Measurements from ENCODE around the gene RNF32. TPM values are rescaled to one million over a fixed set of nuclear protein-coding genes. Genes with fewer than 3 reads are reported as not detected.
"Not testable (repeated sequence)": the region's sequence is repeated elsewhere in the genome, so short reads cannot be mapped to it uniquely, and the experiment has no call there.

RNF32 gene
- total RNA-seq, 2 donors from 2014 or later, result 2.4 to 7.3 TPM

DNA sequence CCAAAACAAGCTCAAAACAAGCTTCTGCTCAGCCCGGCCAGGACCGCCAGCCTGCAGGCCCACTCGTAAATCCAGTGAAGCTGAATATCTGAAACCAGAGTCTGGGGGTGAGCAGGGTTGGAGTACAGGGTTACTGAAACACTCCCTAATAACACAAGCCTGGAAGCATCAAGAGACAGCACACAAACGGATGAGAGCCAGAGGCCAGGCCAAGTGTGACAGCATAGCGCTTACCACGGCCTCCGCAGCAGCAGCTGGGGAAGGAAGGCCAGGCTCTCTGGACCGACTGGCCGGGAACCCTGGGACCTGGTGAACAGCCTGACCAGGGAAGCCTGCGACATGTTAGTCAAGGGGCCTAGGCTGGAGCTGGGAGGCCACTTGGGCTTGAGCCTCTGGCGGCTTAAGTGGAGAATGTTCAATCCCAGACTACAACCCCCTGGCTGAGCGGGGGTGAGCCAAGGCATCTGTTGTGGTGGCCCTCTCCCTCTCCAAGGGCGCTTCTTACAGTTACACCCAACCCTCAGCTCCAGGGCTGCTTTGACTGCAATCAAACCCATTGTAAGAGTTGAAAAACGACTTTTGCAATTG lies 21.7 kb upstream of the RNF32 start:
- H3K27ac ChIP-seq, result no peak overlapping the region
- H3K36me3 ChIP-seq, result no peaks in the 10 kb centered on the region
- intact Hi-C loops (cut with DNase I), result no loop called here
- no peak for TF ChIP-seq POLR2A (IDR thresholded peaks at IDR 0.05)
- TF ChIP-seq, protein P1, sequence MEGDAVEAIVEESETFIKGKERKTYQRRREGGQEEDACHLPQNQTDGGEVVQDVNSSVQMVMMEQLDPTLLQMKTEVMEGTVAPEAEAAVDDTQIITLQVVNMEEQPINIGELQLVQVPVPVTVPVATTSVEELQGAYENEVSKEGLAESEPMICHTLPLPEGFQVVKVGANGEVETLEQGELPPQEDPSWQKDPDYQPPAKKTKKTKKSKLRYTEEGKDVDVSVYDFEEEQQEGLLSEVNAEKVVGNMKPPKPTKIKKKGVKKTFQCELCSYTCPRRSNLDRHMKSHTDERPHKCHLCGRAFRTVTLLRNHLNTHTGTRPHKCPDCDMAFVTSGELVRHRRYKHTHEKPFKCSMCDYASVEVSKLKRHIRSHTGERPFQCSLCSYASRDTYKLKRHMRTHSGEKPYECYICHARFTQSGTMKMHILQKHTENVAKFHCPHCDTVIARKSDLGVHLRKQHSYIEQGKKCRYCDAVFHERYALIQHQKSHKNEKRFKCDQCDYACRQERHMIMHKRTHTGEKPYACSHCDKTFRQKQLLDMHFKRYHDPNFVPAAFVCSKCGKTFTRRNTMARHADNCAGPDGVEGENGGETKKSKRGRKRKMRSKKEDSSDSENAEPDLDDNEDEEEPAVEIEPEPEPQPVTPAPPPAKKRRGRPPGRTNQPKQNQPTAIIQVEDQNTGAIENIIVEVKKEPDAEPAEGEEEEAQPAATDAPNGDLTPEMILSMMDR (IDR thresholded peaks at IDR 0.05), result no peak
- TF ChIP-seq POLR2AphosphoS5 (IDR thresholded peaks at IDR 0.05), result no peak
- H3K4me1 ChIP-seq (replicated peaks), result peaks cover 5% of the 10 kb centered on the region
- H3K27me3 ChIP-seq (replicated peaks; ENCODE audit: insufficient read depth), result no peaks in the 10 kb centered on the region
- no peaks in the 10 kb centered on the region for H3K9me3 ChIP-seq
- 88% methylated on average over 13 of the region's 14 CpGs for WGBS
- no peak overlapping the region for H3K4me3 ChIP-seq
- DNase-seq (ENCODE audit: low spot score), result no peak

- H3K36me3 ChIP-seq; DNase-seq (ENCODE audit: low spot score); H3K9me3 ChIP-seq; H3K4me1 ChIP-seq (replicated peaks); H3K27ac ChIP-seq; intact Hi-C loops (cut with DNase I); H3K4me3 ChIP-seq; H3K27me3 ChIP-seq (replicated peaks; ENCODE audit: insufficient read depth): not testable (repeated sequence)
- WGBS, result 95% methylated on average over 13 of the region's 13 CpGs
Observed at GRCh38 chr7:156619488-156620290, 20.9 kb upstream of the RNF32 start.

DNA sequence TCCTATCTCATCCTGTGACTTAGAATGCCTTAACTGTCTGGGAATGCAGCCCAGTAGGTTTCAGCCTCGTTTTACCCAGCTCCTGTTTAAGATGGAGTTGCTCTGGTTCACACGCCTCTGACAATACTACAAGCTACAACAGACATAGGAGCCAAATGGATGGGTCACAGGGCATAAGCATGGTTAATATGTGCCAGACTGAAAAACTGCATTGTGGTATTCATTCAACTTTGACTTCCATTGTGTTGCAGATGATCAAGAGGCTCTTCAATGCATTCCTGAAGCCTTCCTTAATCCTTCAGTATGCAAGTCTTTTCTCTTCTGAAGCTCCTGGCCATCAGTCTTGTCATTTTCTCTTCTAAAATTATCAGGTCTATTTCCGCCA lies 20.3 kb upstream of the RNF32 start:
- no peak for TF ChIP-seq POLR2A (IDR thresholded peaks at IDR 0.05)
- TF ChIP-seq POLR2AphosphoS5 (IDR thresholded peaks at IDR 0.05), result no peak
- TF ChIP-seq, protein P1 (IDR thresholded peaks at IDR 0.05), result no peak
- no peaks in the 10 kb centered on the region for H3K27me3 ChIP-seq (replicated peaks; ENCODE audit: insufficient read depth)
- DNase-seq (ENCODE audit: low spot score), result no peak
- peaks cover 3% of the 10 kb centered on the region for H3K4me1 ChIP-seq (replicated peaks)
- whole genome bisulfite sequencing, result 83% methylated on average over 3 of the region's 3 CpGs
- H3K36me3 ChIP-seq, result no peaks in the 10 kb centered on the region
- H3K9me3 ChIP-seq, result no peaks in the 10 kb centered on the region
- no peak overlapping the region for H3K4me3 ChIP-seq
- intact Hi-C loops (cut with DNase I), result no loop called here
- H3K27ac ChIP-seq, result no peak overlapping the region

DNA sequence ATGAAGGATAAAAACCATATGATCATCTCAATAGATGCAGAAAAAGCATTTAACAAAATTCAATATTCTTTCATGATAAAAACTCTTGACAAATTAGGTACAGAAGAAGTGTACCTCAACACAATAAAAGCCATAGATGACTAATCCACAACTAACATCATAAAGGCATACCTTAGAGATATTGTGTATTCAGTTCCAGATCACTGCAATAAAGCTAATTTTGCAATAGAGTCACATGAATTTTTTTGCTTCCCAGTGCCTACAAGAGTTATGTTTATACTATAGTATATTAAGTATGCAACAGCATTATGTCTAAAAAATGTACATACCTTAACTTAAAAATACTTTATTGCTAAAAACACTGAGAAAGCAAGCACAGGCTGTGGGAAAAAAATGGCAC lies 18.9 kb upstream of the RNF32 start:
- intact Hi-C loops (cut with DNase I), result no loop called here
- no peak for DNase-seq (ENCODE audit: low spot score)
- H3K9me3 ChIP-seq, result no peaks in the 10 kb centered on the region

DNA sequence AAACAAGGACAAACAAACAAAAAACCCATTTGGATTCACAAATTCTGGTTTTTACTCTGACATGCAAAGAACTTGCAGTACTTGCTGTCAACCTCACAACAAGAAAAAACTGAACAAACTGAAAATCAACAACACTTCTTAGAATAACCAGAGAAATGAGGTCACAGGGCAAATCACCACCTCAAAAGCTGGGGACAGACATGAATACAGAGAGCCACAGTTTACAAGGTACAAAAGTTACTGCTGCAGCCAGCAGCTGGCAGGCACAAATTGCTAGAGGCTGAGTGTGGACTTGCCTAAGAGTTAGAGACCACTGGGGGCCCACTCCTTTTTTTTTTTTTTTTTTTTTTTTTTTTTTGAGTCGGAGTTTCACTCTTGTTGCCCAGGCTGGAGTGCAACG lies 15.0 kb upstream of the RNF32 start:
- Histone ChIP-seq H3K27ac (no peak overlapping the region), H3K4me3 (no peak overlapping the region), H3K27me3 (replicated peaks; ENCODE audit: insufficient read depth) (no peaks in the 10 kb centered on the region), H3K9me3 (no peaks in the 10 kb centered on the region), H3K4me1 (replicated peaks) (no peaks in the 10 kb centered on the region), H3K36me3 (no peaks in the 10 kb centered on the region)
- DNase-seq (ENCODE audit: low spot score), result no peak
- WGBS, result 42% methylated on average over 2 of the region's 2 CpGs
- TF ChIP-seq POLR2A (IDR thresholded peaks at IDR 0.05) (no peak), POLR2AphosphoS5 (IDR thresholded peaks at IDR 0.05) (no peak)
- TF ChIP-seq, protein P1 (IDR thresholded peaks at IDR 0.05), result no peak
- intact Hi-C loops (cut with DNase I), result no loop called here

More for the DNA sequence above, 18.9 kb upstream of the RNF32 start:
- Histone ChIP-seq H3K27ac (no peak overlapping the region), H3K4me3 (no peak overlapping the region), H3K27me3 (replicated peaks; ENCODE audit: insufficient read depth) (no peaks in the 10 kb centered on the region), H3K4me1 (replicated peaks) (no peaks in the 10 kb centered on the region), H3K36me3 (no peaks in the 10 kb centered on the region)
- TF ChIP-seq, protein P1 (IDR thresholded peaks at IDR 0.05), result no peak
- TF ChIP-seq POLR2AphosphoS5 (IDR thresholded peaks at IDR 0.05), result no peak
- TF ChIP-seq POLR2A (IDR thresholded peaks at IDR 0.05), result no peak
